ENCODE results near the gene RAVER2.

Gene RAVER2

GRCh38 chr1:64880449-64880848, 135.6 kb downstream of the RAVER2 start:
- no peak overlapping the region for H3K27ac ChIP-seq
- peaks cover 5 to 11% of the 10 kb centered on the region in 2 experiments for H3K4me1 ChIP-seq (ENCODE audit: control insufficient read depth in 1 of 2, insufficient read depth in 1 of 2, low read depth in 1 of 2, low read length in 1 of 2)
- TF ChIP-seq CTCF (IDR thresholded peaks at IDR 0.05) = no peak

GRCh38 chr1:64881281-64881680, 136.4 kb downstream of the RAVER2 start:
- Histone ChIP-seq H3K27me3 (no peaks in the 10 kb centered on the region), H3K36me3 (peaks cover 72% of the 10 kb centered on the region), H3K27ac (peak overlapping the region; percentile 24), H3K9me3 (no peaks in the 10 kb centered on the region), H3K4me3 (ENCODE audit: low read depth in 1 of 2, low read length in 1 of 2) (no peak overlapping the region), H3K4me1 (ENCODE audit: control insufficient read depth in 1 of 2, insufficient read depth in 1 of 2, low read depth in 1 of 2, low read length in 1 of 2) (peaks cover 5 to 11% of the 10 kb centered on the region in 2 experiments)
- no peak for TF ChIP-seq CTCF (IDR thresholded peaks at IDR 0.05)

More at GRCh38 chr1:64880449-64880848, 135.6 kb downstream of the RAVER2 start:
- Histone ChIP-seq H3K9me3 (no peaks in the 10 kb centered on the region), H3K4me3 (ENCODE audit: low read depth in 1 of 2, low read length in 1 of 2) (no peak overlapping the region), H3K27me3 (no peaks in the 10 kb centered on the region), H3K36me3 (peaks cover 74% of the 10 kb centered on the region)
